Panc1 (cell line): ENCODE results near the gene PGA5.

Source experiments
- POLR2AphosphoS5 ChIP-seq: IDR thresholded peaks from 2 replicates; pipeline ENCODE4 v1.6.1; 2012; ENCODE audit warnings: mild to moderate bottlenecking, low read depth, low read length, moderate library complexity
- SIN3A ChIP-seq: IDR thresholded peaks from 2 replicates; pipeline ENCODE4 v1.6.1; 2012; ENCODE audit warnings: low read depth, mild to moderate bottlenecking, low read length, moderate library complexity, borderline replicate concordance; ENCODE audit not compliant: insufficient read depth
- TF ChIP-seq, protein P1 (sequence below): fragments of 450-650 bp; IDR thresholded peaks from 2 replicates; pipeline ENCODE4 v1.5.1; 2017; ENCODE audit warnings: mild to moderate bottlenecking
- TF ChIP-seq, protein P2 (sequence below), 2 experiments: IDR thresholded peaks; 2 replicates each; pipeline ENCODE4 v1.6.1; 2011 to 2012; ENCODE audit warnings: low read depth in 2 of 2, control low read depth in 1 of 2, low read length in 1 of 2, mild to moderate bottlenecking in 1 of 2, moderate library complexity in 1 of 2; ENCODE audit not compliant: insufficient read depth in 1 of 2

DNA sequence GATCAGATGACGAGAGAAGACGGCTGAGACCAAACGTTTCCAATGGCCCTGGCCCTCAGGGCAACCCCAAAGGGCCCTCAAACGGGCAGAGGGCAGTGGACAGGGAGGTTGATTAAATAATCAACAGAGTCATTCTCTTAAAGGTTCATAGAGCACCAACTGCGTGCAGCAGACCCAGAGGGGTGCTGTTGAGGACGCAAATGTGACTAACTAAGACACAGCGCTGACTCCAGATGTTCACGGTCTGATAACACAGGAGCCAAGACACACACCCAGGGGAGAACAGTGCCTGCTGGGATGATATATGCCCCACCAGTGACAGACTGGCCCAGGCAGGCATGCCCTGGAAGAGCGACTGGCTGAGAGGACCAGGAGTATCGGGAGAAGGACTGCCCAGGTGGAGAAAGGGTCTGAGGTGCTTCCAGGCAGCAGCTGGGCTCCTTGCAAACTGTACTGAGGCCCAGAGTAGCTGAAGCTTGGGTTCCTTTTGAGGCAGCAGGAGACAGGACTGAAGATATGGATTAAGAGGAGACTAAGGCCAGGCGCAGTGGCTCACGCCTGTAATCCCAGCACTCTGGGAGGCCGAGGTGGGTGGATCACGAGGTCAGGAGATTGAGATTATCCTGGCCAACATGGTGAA is 46.5 kb downstream of the PGA5 start:
- TF ChIP-seq, protein P1, sequence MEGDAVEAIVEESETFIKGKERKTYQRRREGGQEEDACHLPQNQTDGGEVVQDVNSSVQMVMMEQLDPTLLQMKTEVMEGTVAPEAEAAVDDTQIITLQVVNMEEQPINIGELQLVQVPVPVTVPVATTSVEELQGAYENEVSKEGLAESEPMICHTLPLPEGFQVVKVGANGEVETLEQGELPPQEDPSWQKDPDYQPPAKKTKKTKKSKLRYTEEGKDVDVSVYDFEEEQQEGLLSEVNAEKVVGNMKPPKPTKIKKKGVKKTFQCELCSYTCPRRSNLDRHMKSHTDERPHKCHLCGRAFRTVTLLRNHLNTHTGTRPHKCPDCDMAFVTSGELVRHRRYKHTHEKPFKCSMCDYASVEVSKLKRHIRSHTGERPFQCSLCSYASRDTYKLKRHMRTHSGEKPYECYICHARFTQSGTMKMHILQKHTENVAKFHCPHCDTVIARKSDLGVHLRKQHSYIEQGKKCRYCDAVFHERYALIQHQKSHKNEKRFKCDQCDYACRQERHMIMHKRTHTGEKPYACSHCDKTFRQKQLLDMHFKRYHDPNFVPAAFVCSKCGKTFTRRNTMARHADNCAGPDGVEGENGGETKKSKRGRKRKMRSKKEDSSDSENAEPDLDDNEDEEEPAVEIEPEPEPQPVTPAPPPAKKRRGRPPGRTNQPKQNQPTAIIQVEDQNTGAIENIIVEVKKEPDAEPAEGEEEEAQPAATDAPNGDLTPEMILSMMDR = no peak
- TF ChIP-seq, protein P2, sequence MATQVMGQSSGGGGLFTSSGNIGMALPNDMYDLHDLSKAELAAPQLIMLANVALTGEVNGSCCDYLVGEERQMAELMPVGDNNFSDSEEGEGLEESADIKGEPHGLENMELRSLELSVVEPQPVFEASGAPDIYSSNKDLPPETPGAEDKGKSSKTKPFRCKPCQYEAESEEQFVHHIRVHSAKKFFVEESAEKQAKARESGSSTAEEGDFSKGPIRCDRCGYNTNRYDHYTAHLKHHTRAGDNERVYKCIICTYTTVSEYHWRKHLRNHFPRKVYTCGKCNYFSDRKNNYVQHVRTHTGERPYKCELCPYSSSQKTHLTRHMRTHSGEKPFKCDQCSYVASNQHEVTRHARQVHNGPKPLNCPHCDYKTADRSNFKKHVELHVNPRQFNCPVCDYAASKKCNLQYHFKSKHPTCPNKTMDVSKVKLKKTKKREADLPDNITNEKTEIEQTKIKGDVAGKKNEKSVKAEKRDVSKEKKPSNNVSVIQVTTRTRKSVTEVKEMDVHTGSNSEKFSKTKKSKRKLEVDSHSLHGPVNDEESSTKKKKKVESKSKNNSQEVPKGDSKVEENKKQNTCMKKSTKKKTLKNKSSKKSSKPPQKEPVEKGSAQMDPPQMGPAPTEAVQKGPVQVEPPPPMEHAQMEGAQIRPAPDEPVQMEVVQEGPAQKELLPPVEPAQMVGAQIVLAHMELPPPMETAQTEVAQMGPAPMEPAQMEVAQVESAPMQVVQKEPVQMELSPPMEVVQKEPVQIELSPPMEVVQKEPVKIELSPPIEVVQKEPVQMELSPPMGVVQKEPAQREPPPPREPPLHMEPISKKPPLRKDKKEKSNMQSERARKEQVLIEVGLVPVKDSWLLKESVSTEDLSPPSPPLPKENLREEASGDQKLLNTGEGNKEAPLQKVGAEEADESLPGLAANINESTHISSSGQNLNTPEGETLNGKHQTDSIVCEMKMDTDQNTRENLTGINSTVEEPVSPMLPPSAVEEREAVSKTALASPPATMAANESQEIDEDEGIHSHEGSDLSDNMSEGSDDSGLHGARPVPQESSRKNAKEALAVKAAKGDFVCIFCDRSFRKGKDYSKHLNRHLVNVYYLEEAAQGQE (IDR thresholded peaks at IDR 0.05; ENCODE audit: insufficient read depth in 1 of 2, low read depth in 2 of 2, low read length in 1 of 2) = no peak
- TF ChIP-seq POLR2AphosphoS5 (no peak), SIN3A (no peak)
